Retina (tissue), 1 donor: ENCODE results near the gene DNAH10.
"Not testable (repeated sequence)": the region's sequence is repeated elsewhere in the genome, so short reads cannot be mapped to it uniquely, and the experiment has no call there.

Experiments
- DNase-seq: peaks from one replicate; pipeline ENCODE4 v3.0.0-alpha.2; 2016

Gene DNAH10

GRCh38 chr12:123910761-123911193, 148.7 kb downstream of the DNAH10 start:
- DNase-seq: peak; percentile 61

DNA sequence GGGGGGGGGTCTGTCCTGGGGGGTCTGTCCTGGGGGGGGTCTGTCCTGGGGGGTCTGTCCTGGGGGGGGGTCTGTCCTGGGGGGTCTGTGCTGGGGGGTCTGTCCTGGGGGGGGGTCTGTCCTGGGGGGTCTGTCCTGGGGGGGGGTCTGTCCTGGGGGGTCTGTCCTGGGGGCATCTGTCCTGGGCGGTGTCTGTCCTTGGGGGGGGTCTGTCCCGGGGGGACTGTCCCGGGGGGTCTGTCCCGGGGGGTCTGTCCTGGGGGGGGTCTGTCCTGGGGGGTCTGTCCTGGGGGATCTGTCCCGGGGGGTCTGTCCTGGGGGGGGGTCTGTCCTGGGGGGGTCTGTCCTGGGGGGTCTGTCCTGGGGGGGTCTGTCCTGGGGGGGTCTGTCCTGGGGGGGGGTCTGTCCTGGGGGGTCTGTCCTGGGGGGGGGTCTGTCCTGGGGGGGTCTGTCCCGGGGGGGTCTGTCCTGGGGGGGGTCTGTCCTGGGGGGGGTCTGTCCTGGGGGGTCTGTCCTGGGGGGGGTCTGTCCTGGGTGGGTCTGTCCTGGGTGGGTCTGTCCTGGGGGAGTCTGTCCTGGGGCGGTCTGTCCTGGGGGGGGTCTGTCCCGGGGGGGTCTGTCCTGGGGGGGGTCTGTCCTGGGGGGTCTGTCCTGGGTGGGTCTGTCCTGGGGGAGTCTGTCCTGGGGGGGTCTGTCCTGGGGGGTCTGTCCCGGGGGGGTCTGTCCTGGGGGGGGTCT, 149.7 kb downstream of the DNAH10 start:
- DNase-seq: not testable (repeated sequence)

DNA sequence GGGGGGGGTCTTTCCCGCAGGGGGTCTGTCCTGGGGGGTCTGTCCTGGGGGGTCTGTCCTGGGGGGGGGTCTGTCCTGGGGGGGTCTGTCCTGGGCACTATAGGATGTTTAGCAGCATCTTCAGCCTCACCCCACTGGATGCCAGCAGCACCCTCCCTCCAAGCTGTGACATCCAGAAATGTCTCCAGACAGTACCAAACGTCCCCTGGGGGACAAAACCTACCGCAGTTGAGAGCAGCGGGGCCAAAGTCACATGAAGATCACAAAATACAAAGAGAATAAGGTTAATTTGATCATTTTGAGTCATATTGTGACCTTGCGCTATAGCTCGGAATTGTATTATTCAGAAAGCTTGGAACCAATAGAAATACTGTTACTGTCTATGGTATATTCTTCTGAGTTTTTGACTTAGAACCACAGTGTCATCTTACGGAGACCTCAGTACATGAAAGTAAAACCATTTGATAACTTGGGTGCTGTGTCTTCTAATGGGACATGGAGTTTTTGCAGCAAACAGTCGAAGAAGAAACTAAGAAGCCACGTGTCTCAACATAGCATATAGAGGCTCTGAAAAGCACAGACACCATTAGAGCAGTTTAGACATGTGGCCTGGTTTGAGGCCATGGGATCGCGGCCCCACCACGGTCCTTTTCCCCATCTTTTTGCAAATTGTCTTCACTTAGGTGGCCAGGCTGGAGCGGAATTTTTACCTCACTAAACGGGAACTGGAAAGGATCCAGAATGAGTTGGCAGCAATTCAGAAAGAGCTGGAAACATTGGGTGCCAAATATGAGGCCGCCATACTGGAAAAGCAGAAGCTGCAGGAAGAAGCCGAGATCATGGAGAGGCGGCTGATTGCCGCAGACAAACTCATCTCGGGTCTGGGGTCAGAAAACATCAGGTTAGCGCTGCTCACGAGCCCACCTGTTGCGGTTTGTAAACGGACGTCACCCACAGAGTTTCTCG, 150.6 kb downstream of the DNAH10 start:
- peak; percentile 55 for DNase-seq

DNA sequence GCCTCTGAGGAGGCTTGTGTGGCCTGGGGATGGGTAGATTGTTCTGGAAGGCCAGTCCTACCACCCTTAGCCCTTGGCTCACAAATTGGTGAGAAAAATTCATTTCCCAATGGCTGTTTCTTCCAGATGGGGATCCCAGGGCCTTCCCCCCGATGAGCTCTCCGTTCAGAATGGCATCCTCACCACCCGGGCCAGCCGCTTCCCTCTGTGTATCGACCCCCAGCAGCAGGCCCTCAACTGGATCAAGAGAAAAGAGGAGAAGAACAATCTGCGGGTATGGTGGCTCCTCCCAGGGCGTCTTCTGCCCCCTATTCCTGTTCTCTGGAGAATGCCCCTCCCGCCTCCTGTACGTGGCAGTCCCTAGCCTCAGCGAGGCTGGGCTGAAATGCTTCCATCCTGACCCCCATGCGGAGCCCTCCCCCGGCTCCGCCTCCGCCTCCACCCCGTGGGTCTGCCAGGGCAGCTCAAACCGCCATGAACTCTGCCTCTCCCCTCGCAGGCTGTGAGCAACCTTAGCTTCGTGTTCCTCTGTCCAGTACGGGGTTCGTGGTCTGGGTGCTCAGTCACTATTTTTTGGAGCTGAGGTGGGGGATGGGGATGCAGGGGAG, 152.7 kb downstream of the DNAH10 start:
- peak; percentile 56 for DNase-seq

DNA sequence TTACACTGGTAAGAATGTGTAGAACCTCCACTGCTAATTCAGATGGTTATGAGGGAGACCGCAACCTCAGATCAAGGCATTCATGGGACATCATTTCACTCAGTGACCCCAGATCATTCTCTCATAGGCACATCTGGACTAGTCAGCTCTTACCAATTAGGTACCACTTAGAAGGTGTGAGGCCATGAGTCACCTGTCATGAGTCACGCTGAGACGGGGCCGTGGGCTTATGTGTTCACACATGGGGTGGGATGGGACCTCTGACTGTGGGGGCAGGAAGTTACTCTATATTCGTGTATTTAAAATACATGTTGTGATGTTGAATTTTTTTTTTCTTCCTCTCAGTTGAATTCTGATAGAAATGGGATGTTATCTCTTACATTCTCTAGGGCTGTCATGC, 154.6 kb downstream of the DNAH10 start:
- no peak for DNase-seq

DNA sequence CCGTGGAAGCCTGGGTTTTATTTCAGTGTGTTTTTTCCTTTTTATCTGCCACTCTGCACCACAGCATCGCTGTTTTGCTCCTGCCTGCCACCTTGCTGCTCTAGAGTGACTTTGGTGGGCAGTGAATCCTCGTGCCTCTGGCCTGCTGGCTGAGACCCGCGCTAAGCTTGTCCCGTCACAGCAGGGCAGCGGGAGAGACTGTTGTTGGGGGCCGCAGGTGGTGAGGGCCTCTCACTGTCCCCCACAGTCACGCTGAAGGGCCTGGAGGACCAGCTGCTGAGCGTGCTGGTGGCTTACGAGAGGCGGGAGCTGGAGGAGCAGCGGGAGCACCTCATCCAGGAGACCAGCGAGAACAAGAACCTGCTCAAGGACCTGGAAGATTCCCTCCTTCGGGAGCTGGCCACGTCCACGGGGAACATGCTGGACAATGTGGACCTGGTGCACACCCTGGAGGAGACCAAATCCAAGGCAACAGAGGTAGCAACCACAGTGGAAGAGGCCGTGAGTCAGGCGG, 155.3 kb downstream of the DNAH10 start:
- DNase-seq: no peak

DNA sequence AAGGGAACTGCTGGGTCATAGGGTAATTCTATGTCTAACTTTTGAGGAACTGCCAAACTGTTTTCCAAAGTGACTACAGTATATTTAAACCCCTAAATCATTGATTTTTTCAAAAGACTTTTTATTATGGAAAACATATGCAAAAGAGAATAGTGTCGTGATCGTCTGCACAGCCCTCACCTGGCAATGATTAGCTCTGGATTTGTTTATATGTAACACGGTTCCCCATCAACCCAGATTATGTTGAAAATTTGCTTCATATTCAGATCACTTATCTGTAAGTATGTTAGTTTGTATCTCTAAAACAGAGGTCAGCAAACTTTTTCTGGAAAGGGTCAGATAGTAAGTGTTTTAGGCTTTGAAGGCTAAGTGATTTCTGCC, 157.9 kb downstream of the DNAH10 start:
- no peak for DNase-seq

- DNase-seq: no peak
Observed at GRCh38 chr12:123923038-123923437, 160.9 kb downstream of the DNAH10 start.

GRCh38 chr12:123923927-123924326, 161.8 kb downstream of the DNAH10 start:
- DNase-seq: no peak

- no peak for DNase-seq
Observed at GRCh38 chr12:123924539-123924938, 162.4 kb downstream of the DNAH10 start.

- DNase-seq: no peak
Observed at GRCh38 chr12:123928274-123928865, 166.3 kb downstream of the DNAH10 start.

- DNase-seq: no peak
Observed at GRCh38 chr12:123928897-123929296, 166.8 kb downstream of the DNAH10 start.

- DNase-seq: no peak
Observed at GRCh38 chr12:123929946-123930583, 168.0 kb downstream of the DNAH10 start.

- no peak for DNase-seq
Observed at GRCh38 chr12:123931686-123932321, 169.7 kb downstream of the DNAH10 start.

DNA sequence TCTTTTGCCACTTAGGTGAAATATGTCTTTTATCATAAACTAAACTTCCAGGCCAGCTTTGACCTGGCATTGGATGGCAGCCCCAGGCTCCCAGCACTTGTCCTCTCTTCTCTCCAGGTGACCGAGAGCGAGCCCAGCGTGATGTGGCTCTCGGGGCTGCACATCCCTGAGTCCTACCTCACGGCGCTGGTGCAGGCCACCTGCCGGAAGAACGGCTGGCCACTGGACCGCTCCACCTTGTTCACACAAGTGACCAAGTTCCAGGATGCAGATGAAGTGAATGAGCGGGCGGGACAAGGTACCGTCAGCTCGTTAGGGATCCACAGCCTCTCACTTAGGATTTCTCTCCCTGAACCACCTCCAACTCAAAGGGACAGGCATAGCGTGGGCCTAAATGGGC, 171.1 kb downstream of the DNAH10 start:
- no peak for DNase-seq

- no peak for DNase-seq
Observed at GRCh38 chr12:123934016-123934620, 172.0 kb downstream of the DNAH10 start.

DNA sequence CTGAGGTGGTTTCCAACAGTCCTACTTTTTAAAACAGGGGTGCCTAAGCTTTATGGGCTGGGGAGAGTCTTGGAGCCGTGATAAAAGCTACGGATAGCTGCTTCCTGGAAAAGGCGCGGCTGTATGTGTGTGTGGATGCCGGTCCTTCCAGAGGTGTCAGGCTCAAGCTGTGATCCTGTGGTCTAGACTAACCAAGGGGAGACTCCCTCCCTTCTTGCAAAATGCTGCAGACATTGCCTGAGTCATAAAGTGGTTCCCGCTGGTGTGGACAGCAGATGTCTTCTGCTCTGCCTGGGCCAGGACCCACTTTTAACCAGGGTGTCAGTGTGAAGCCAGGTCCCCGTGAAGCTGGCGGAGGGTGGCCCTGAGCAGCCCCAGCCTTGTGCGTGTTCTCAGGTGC, 172.7 kb downstream of the DNAH10 start:
- DNase-seq: no peak

- no peak for DNase-seq
Observed at GRCh38 chr12:123935956-123936355, 173.9 kb downstream of the DNAH10 start.

GRCh38 chr12:123936471-123936870, 174.4 kb downstream of the DNAH10 start:
- DNase-seq: no peak

DNA sequence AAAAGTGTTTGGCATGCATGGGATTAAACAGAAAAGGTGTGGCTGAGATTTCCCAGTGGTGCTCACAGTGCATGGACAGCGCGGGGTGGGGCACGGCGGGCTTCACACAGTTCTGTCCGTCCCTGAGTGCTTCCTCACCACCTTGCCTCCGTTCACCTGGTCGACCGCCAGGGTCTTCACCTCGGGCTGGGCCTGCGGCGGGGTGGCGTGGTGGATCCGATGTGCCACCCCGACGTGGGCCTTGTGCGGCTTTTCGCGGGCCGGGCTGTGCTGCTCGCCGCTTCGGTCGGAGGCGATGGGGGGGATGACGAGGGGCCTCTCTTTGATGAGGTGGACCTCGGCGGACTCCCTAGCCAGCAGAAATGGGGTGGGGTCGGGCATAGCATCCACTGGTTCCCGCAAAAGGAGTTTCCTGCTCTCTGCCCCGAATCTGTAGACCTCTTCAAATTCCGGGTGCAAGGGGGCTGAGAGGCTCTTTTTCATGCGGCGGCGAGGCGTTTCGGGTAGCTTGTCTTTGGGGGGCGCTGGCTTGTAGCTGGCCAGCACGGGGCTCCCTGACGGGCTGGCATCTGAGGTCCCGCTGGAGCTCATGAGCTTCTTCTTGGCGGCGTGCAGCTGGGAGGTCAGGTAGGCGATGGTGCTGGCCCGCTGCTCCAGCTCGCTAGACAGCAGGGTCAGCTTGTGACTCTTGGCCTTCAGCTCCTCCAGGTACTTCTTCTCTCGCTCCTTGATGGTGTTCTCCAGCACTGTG, 175.0 kb downstream of the DNAH10 start:
- DNase-seq: no peak
